Kidney epithelial cell (primary cell): ENCODE measurements around the gene CEBPG. TPM values are rescaled to one million over a fixed set of nuclear protein-coding genes. Genes with fewer than 3 reads are reported as not detected.

Experiments
- DNase-seq: peaks from one replicate; pipeline ENCODE4 v3.0.0-alpha.2; 2010; ENCODE audit warnings: low read depth
- H3K27me3 ChIP-seq: 2 replicates; pipeline ENCODE4 v1.6.0; 2011; ENCODE audit warnings: low read length; ENCODE audit not compliant: control insufficient read depth, insufficient read depth
- H3K36me3 ChIP-seq: 2 replicates; pipeline ENCODE4 v1.5.1; 2011; ENCODE audit warnings: low read length; ENCODE audit not compliant: control insufficient read depth, insufficient read depth
- H3K4me3 ChIP-seq: 2 replicates; pipeline ENCODE4 v1.5.1; 2011; ENCODE audit warnings: low read depth, mild to moderate bottlenecking, control low read depth, low read length
- CTCF ChIP-seq: IDR thresholded peaks from 2 replicates; pipeline ENCODE4 v1.5.1; 2011; ENCODE audit warnings: mild to moderate bottlenecking, moderate library complexity, low read length, control low read depth, inconsistent platforms; ENCODE audit not compliant: insufficient read depth, poor library complexity, severe bottlenecking
- total RNA-seq: library from RNA; depleted of rRNA; stranded (reverse); fragments of >200 nt; gene quantifications from 2 replicates; pipeline ENCODE4 v1.2.3, GENCODE V29; 2015

Gene CEBPG
- total RNA-seq, 1 donor from 2014 or later = 55.7 TPM

DNA sequence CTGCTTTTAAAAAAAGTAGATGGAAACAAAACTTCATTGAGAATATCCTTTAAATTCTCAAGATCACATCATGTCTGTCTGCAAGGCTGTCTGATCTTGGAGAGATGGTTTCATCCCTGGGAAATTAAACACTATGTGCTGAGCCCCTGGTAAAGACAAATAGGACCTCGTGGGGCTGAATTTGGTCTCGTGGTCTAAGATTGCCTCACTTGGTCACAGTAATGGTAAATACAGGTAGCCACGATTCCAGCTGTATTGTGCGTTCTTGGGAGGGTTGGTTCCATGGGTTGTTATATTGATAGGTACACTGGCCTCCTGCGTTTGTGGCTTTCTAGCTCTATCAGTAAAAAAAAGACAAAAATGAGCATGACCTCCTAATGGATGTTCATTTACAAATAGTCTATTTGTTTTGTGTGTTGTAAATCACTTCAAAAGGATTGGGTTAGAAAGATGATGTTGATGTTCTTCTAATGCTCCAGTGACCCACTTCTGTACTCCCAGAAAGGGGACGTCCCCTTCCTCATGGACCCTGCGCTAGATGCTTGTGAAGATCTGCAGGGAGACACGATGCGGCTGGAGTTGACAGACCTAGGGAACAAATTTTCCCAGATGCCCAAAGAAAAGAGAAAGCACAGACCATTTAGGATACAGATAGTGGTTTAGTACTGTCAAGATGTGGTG is 1.8 kb downstream of the CEBPG start:
- no peak for TF ChIP-seq CTCF
- Histone ChIP-seq H3K36me3 (no peaks in the 10 kb centered on the region), H3K4me3 (no peak overlapping the region), H3K27me3 (no peaks in the 10 kb centered on the region)
- DNase-seq = no peak

GRCh38 chr19:33375837-33376159 is 2.3 kb downstream of the CEBPG start:
- DNase-seq = no peak
- Histone ChIP-seq H3K27me3 (no peaks in the 10 kb centered on the region), H3K4me3 (no peak overlapping the region), H3K36me3 (no peaks in the 10 kb centered on the region)
- no peak for TF ChIP-seq CTCF

GRCh38 chr19:33376423-33376822 is 2.9 kb downstream of the CEBPG start:
- Histone ChIP-seq H3K36me3 (no peaks in the 10 kb centered on the region), H3K27me3 (no peaks in the 10 kb centered on the region), H3K4me3 (no peak overlapping the region)
- no peak for DNase-seq
- TF ChIP-seq CTCF = no peak

DNA sequence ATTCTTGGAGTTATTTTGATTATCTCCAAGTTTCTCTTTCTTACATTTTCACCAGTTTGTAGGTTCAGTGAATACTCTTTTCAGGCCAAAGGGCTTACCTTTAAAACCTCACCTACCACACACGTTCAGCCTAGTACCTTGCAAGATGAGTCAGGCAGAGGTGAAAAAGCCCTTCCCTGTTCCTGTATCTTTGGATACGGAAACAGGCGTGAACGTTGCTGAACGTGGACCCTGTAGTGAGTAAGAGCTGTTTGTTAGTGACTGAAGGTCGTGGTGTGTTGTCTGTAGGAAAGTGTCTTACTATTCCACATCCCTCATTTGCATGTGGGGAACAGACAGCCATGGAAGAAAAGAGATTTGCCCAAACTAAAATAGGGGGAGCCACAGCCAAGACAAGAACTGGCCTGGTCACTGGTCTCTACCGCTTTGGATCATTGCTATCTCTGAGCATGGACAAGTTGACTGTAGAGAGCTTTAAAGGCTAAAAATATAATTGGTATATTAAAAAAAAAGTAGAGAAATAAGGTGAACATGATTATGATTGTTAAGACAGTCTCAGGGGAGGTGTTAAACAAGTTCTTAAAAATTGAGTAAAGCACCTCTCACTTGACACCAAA is 3.5 kb downstream of the CEBPG start:
- H3K27me3 ChIP-seq = no peaks in the 10 kb centered on the region
- TF ChIP-seq CTCF = no peak
- H3K36me3 ChIP-seq = no peaks in the 10 kb centered on the region
- H3K4me3 ChIP-seq = no peak overlapping the region
- no peak for DNase-seq

DNA sequence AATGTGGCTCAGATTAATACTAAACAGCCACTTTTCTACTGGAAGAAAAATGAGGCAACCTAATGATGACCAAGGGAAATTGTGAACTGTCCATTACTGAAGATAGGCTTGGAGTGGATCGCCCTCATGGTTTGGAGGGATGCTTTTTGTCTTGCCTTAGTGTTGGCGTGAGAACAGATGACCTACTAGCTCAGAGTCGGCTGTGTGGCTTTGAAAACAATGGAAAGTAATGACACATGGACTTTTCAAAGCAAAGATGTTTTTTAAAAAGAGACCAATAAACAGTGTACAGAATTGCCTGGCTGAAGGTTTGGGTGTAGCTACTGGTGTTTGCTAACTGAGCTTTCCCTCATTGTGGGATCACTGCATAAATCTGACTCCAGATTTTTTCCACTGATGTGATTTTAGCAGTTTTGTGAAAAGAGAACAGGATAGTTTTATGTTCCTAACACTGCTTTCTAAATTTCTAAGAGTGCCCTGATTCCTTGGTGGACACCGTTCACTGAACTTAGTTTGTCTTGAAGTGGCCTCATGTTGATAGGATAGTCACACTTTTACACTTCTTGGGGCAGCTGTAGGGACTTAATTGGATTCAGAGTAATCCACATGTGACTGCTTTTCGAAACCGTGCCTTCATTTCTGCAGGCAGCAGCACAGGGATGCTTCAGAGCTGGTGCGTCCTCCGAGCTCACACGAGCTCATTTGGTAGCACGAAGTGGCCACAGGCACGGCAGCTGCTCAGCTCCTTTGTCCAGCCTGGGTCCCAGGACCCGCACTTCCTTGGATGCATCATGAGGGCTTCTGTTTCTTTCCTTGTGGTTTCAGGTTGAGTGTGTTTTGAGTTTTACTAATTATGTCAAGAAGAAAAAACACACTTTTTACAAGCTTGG is 4.3 kb downstream of the CEBPG start:
- H3K27me3 ChIP-seq = no peaks in the 10 kb centered on the region
- no peaks in the 10 kb centered on the region for H3K36me3 ChIP-seq
- no peak overlapping the region for H3K4me3 ChIP-seq
- no peak for TF ChIP-seq CTCF
- DNase-seq = no peak
